Activated CD4-positive, alpha-beta T cell treated with anti-CD3 and anti-CD28 coated beads for 36 hours (primary cell): ENCODE results near the gene SPNS1. TPM values are rescaled to one million over a fixed set of nuclear protein-coding genes. Genes with fewer than 3 reads are reported as not detected.

Source experiments
- ATAC-seq: fragments of 200-7000 bp; cut with Tn5 transposase; one replicate; pipeline ENCODE4 v1.10.0; 2021; ENCODE audit warnings: mild to moderate bottlenecking, moderate library complexity
- CTCF ChIA-PET: fragments of 350-600 bp; sonication (Branson Sonifier 250); formaldehyde crosslinking; loops from one replicate; lab custom pipeline; 2021; ENCODE audit warnings: antibody characterized with exemption; lab: Charles Lee
- POLR2A ChIA-PET: fragments of 350-600 bp; sonication (Branson Sonifier 250); formaldehyde crosslinking; loops from one replicate; lab custom pipeline; 2021; ENCODE audit warnings: antibody characterized with exemption, inconsistent platforms; lab: Charles Lee
- DNase-seq: peaks from one replicate; pipeline ENCODE4 v3.0.0-alpha.2; 2020
- H3K27ac Mint-ChIP-seq: one replicate; pipeline ENCODE4 v1.8.0; 2021; ENCODE audit warnings: mixed read lengths
- H3K27me3 Mint-ChIP-seq: one replicate; pipeline ENCODE4 v1.8.0; 2021; ENCODE audit warnings: mixed read lengths
- H3K36me3 Mint-ChIP-seq: one replicate; pipeline ENCODE4 v1.8.0; 2021; ENCODE audit warnings: low read depth, mixed read lengths
- H3K4me1 Mint-ChIP-seq: one replicate; pipeline ENCODE4 v1.8.0; 2021; ENCODE audit warnings: mixed read lengths
- H3K4me3 Mint-ChIP-seq: one replicate; pipeline ENCODE4 v1.8.0; 2021; ENCODE audit warnings: mild to moderate bottlenecking, moderate library complexity, mixed read lengths
- H3K9me3 Mint-ChIP-seq: one replicate; pipeline ENCODE4 v1.8.0; 2021; ENCODE audit warnings: low read depth, mixed read lengths
- intact Hi-C, 2 experiments: fragments of 100-400 bp; cut with DNase I in 1 of 2; cut with micrococcal nuclease in 1 of 2; formaldehyde crosslinking; loops; one replicate each; pipeline versions ENCODE4 v1.14.2 to v1.15.1; 2022 to 2024; cut with DNase I, micrococcal nuclease
- total RNA-seq, 2 experiments: library from RNA; stranded (reverse); gene quantifications; one replicate each; pipeline ENCODE4 v1.2.3, GENCODE V29; 2021

SPNS1 gene
- total RNA-seq, 2 experiments from 2014 or later = 12.7 to 14.2 TPM

GRCh38 chr16:29028457-29029167 lies 54.0 kb downstream of the SPNS1 start:
- no peaks in the 10 kb centered on the region for H3K9me3 Mint-ChIP-seq
- no peaks in the 10 kb centered on the region for H3K36me3 Mint-ChIP-seq
- H3K4me1 Mint-ChIP-seq = peaks cover 54% of the 10 kb centered on the region
- peak overlapping the region; percentile 84 for H3K27ac Mint-ChIP-seq
- ChIA-PET POLR2A (interaction anchor here (0.6 to 1.5 kb wide), 7 partner anchors 8 to 704 kb away, joined by 3 to 12 read pairs (median 3); partner anchors contain the start of gene SPNS1), CTCF (interaction anchor here (1.0 to 2.1 kb wide), 6 partner anchors 8 to 55 kb away, joined by 3 to 15 read pairs (median 4); no protein-coding TSS in a partner anchor)
- ATAC-seq (peak; percentile 28), DNase-seq (no peak)
- H3K4me3 Mint-ChIP-seq = no peak overlapping the region
- intact Hi-C loops = loop anchor here (1.0 to 10.0 kb wide), 7 partner anchors 7 to 716 kb away; partner anchors contain the start of genes C16orf54 (in 1 of the 2) and SPNS1 (in 1 of the 2)
- H3K27me3 Mint-ChIP-seq = no peaks in the 10 kb centered on the region

- peaks cover 46% of the 10 kb centered on the region for H3K4me1 Mint-ChIP-seq
- intact Hi-C loops = loop anchor here (1.0 to 10.0 kb wide), 7 partner anchors 8 to 715 kb away; partner anchors contain the start of genes C16orf54 (in 1 of the 2) and SPNS1 (in 1 of the 2)
Observed at GRCh38 chr16:29029168-29029994, 54.8 kb downstream of the SPNS1 start.

GRCh38 chr16:29030086-29030840 lies 55.7 kb downstream of the SPNS1 start:
- intact Hi-C loops = no loop called here
- peaks cover 38% of the 10 kb centered on the region for H3K4me1 Mint-ChIP-seq
- POLR2A ChIA-PET = interaction anchor here (1.0 to 1.5 kb wide), 2 partner anchors 10 to 31 kb away, joined by 3 to 12 read pairs; no protein-coding TSS in a partner anchor
- no peaks in the 10 kb centered on the region for H3K9me3 Mint-ChIP-seq
- no peaks in the 10 kb centered on the region for H3K36me3 Mint-ChIP-seq
- H3K27me3 Mint-ChIP-seq = no peaks in the 10 kb centered on the region
- DNase-seq (peak; percentile 10), ATAC-seq (no peak)
- no peak overlapping the region for H3K4me3 Mint-ChIP-seq
- H3K27ac Mint-ChIP-seq = peak overlapping the region; percentile 75
- CTCF ChIA-PET = interaction anchor here (1.0 to 2.1 kb wide), 6 partner anchors 10 to 56 kb away, joined by 3 to 15 read pairs (median 4); no protein-coding TSS in a partner anchor

More at GRCh38 chr16:29029168-29029994, 54.8 kb downstream of the SPNS1 start:
- H3K27ac Mint-ChIP-seq = peak overlapping the region; percentile 84
- H3K9me3 Mint-ChIP-seq = no peaks in the 10 kb centered on the region
- ChIA-PET POLR2A (interaction anchor here (0.6 to 1.5 kb wide), 7 partner anchors 9 to 703 kb away, joined by 3 to 12 read pairs (median 3); partner anchors contain the start of gene SPNS1), CTCF (interaction anchor here (0.7 to 2.1 kb wide), 9 partner anchors 9 to 139 kb away, joined by 3 to 15 read pairs (median 4); no protein-coding TSS in a partner anchor)
- DNase-seq (peak; percentile 96), ATAC-seq (peak; percentile 96)
- H3K27me3 Mint-ChIP-seq = no peaks in the 10 kb centered on the region
- no peaks in the 10 kb centered on the region for H3K36me3 Mint-ChIP-seq
- peak overlapping the region; percentile 0 for H3K4me3 Mint-ChIP-seq

Other genes starting within 250 kb of the SPNS1 start
- gene NPIPB9, start 223.0 kb upstream of the SPNS1 start, total RNA-seq = under 1 TPM; 0.83 to 0.91 TPM
- gene ATXN2L, start 151.8 kb upstream of the SPNS1 start, total RNA-seq = 100 to 1,000 TPM; 298 to 319 TPM
- gene TUFM, start 128.4 kb upstream of the SPNS1 start, total RNA-seq = 100 to 1,000 TPM; 224 to 241 TPM
- 10 to 100 TPM; 34.8 to 49.4 TPM for gene SH2B1, start 110.9 kb upstream of the SPNS1 start, total RNA-seq
- 1 to 10 TPM; 2.8 to 3.4 TPM for gene ATP2A1, start 96.3 kb upstream of the SPNS1 start, total RNA-seq
- 10 to 100 TPM in 1 of 2 experiments, 1 to 10 TPM in 1; 8.1 to 12.9 TPM for gene RABEP2, start 49.5 kb upstream of the SPNS1 start, total RNA-seq
- gene CD19, start 42.8 kb upstream of the SPNS1 start, total RNA-seq = under 1 TPM; 0.74 to 0.80 TPM
- 10 to 100 TPM; 69.2 to 72.7 TPM for gene NFATC2IP, start 23.8 kb upstream of the SPNS1 start, total RNA-seq
- 100 to 1,000 TPM; 200 to 234 TPM for gene LAT, start 10.3 kb downstream of the SPNS1 start, total RNA-seq